ENCODE results near the gene ICAM5.
A peak's percentile ranks its signal among the peaks of the same experiment; 100 is the strongest.
"Not testable (repeated sequence)": the region's sequence is repeated elsewhere in the genome, so short reads cannot be mapped to it uniquely, and the experiment has no call there.

The ICAM5 gene, protein sequence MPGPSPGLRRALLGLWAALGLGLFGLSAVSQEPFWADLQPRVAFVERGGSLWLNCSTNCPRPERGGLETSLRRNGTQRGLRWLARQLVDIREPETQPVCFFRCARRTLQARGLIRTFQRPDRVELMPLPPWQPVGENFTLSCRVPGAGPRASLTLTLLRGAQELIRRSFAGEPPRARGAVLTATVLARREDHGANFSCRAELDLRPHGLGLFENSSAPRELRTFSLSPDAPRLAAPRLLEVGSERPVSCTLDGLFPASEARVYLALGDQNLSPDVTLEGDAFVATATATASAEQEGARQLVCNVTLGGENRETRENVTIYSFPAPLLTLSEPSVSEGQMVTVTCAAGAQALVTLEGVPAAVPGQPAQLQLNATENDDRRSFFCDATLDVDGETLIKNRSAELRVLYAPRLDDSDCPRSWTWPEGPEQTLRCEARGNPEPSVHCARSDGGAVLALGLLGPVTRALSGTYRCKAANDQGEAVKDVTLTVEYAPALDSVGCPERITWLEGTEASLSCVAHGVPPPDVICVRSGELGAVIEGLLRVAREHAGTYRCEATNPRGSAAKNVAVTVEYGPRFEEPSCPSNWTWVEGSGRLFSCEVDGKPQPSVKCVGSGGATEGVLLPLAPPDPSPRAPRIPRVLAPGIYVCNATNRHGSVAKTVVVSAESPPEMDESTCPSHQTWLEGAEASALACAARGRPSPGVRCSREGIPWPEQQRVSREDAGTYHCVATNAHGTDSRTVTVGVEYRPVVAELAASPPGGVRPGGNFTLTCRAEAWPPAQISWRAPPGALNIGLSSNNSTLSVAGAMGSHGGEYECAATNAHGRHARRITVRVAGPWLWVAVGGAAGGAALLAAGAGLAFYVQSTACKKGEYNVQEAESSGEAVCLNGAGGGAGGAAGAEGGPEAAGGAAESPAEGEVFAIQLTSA

DNA sequence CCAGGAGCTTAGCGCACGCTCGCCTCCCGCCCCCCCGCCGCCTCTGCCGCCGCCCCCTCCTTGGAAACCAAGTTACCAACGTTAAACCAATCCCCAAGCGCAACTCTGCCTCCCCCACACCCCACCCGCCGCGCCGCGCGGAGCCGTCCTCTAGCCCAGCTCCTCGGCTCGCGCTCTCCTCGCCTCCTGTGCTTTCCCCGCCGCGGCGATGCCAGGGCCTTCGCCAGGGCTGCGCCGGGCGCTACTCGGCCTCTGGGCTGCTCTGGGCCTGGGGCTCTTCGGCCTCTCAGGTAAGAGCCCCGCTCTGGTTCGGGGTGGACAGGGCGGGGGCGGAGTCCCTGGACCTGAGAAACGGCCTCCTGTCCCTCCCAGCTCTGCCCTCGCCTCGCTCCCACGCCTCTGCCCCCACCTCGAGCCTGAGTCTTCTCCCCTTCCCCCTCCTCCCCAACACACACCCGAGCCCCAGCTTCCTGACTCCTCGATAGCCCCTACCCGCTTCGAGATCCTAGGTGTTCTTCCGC lies at the start of gene ICAM5:
ICAM5 (plus strand) TSS at position 117 of the 521 bp plus-strand sequence; CDS start at position 209, 92 bp downstream.
- no peak for DNase-seq (ENCODE audit: low spot score)

DNA sequence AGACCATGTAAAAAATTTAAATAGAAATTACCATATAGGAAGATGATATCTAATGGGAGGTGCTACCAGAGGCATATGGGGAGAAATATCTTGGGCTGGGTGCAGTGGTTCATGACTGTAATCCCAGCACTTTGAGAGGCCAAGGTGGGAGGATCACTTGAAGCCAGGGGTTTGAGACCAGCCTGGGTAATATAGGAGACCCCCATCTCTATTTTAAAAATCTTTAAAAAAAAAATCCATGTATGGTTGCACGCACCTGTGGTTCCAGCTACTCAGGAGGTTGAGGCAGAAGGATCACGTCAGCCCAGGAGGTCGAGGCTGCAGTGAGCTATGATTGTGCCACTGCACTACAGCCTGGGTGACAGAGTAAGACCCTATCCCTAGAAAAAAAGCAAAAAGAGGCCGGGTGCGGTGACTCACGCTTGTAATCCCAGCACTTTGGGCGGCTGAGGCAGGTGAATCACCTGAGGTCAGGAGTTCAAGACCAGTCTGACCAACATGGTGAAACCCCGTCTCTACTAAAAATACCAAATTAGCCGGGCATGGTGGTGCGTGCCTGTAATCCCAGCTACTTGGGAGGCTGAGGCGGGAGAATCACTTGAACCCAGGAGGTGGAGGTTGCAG lies 47.8 kb upstream of the ICAM5 start:
- not testable (repeated sequence) for DNase-seq (ENCODE audit: low spot score)

DNA sequence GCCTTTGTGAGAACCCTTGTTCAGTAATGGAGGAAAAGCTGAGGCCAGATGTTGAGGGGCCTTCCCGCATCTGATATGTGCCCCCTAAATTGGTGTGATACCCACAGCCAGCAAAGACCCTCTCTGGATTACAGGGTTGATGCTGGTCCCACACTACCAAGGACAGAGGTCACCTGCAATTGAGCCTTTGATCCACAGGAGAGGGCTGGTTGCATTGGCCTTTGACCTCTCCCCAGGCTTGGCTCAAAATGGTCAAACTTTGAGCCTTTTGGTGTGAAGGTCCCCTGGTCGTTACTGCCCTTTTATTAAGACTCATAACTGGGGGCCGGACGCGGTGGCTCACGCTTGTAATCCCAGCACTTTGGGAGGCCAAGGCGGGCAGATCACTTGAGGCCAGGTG lies 46.1 kb upstream of the ICAM5 start:
- no peak for DNase-seq (ENCODE audit: low spot score)

DNA sequence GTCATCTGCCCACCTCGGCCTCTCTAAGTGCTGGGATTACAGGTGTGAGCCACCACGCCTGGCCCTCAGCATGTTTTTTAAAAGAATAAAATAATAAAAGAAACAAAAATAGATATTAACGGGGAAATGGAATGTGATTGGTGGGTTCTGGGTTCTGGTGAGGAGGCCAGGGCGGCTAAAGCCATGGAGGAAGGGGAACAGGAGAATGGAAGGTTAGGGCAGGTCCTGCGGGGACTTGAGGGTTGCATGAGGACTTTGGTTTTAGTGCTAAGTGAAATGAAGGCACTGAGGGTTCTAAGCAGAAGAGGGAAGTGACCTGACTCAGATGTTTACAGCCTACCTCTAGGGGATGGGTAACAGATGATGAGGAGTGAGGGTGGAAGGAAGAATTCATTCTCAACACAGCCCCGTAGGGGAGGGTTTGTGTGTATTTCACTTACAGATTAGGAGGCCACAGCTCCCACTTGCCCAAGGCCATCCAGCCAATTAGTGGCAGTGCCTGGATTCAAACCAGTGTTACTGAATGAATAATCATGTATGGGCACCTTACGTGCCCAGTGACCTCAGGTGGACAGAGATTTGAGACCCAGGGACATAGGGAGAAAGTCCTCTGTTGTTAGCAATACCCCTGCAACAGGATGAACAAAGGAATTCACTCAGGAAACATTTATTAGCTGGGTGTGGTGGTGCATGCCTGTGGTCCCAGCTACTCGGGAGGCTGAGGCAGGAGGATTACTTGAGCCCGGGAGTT lies 44.4 kb upstream of the ICAM5 start:
- no peak for DNase-seq (ENCODE audit: low spot score)

DNA sequence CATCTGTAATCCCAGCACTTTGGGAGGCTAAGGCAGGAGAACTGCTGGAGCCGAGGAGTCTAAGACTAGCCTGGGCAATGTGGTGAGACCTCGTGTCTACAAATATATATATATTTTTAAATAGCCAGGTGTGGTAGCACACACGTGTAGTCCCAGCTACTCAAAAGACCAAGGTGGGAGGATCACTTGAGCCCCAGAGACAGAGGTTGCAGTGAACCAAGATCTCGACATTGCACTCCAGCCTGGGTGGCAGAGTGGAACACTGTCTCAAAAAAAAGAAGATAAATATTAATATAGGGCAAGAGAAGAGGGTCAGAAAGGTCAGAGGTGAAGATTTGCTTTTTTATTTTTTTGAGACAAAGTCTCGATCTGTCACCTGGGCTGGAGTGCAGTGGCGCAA lies 43.2 kb upstream of the ICAM5 start:
- DNase-seq (ENCODE audit: low spot score) = no peak

DNA sequence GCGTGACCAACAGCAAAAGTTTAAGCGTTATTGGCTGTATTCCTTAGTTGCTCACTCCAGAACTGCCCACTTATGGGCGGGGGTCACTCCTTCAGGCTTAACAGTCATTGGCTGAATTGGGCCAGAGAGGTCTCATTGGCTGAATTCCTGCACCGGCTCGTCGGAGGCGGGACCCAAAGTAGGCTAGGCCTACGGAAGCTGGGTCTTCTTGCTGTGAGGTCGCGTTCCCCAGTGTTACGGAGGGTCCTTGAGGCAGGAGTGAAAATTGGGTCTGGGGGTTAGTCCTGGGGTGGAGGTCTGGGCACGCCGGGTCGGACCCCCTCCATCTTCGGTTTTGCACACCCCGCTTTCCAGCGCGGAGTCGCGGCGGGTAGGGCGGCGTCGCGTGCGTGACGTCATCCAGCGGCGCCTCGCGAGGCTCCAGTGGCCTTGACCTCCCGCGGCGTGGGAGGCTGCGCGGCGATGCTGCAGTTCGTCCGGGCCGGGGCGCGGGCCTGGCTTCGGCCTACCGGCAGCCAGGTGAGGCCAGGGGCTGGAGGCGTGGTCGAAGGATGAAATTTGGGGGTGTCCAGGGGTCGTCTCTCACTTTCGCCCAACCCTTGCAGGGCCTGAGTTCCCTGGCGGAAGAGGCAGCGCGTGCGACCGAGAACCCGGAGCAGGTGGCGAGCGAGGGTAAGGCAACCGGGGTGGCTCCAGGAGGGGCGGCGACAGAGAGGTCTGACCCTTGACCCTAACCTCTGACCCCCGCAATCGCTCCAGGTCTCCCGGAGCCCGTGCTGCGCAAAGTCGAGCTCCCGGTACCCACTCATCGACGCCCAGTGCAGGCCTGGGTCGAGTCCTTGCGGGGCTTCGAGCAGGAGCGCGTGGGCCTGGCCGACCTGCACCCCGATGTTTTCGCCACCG lies 37.7 kb upstream of the ICAM5 start, which contains the start of gene MRPL4:
MRPL4 (plus strand) TSS at position 423 of the 903 bp plus-strand sequence; CDS start at position 463, 40 bp downstream.
- DNase-seq (ENCODE audit: low spot score) = peak; percentile 99

DNA sequence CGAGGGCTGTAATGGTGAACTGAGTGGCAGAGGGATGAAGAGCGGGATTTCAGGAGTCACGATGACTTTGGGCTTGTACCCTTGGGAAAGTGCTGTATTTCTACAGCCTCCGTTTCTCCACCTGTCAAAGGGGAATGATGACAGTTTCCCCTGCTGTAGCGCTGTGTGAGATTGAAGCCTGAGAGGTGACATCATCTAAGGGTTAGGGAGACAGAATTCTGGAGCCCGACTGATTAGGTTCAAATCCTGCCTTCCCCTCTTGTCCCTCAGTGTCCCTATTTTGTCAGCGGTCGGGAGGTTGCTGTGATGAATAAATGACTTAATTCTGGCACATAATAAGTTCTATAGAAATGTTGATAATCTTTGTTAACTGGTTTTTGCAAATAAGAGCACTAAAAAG lies 37.0 kb upstream of the ICAM5 start:
- DNase-seq (ENCODE audit: low spot score) = no peak

DNA sequence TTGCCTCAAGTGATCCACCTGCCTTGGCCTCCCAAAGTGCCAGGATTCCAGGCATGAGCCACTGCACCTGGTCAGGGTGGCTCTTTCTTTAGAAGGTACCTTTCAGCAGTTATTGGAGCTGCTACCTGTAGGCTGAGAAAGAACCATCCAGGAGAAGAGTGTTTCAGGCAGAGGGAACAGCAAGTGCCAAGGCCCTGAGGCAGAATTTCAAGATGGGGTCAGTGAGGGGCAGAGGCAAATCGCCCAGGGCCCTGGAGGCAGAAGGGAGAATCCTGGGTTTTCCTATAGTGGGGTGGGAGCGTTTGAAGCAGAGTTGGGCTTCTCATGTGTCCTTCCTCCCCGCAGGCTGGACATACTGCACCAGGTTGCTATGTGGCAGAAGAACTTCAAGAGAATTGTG lies 35.5 kb upstream of the ICAM5 start:
- no peak for DNase-seq (ENCODE audit: low spot score)

DNA sequence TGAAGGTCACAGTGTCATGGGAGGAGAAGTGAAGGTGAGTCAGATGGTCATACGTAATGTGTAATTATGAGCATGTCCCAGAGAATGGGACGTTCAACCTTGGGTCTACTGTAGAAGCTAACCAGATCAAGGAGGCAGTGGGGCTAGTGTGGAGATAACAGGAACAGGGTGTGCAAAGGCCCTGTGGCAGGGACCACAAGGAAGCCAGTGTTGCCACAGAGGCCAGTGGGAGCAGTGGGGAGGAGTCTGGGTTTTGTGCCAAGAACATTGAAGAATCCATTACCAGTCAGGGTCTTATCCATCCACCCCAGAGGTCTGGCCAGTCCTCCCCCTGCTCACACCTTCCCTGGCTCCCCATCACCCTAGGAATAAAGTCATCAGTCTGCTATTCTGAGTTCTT lies 34.4 kb upstream of the ICAM5 start:
- DNase-seq (ENCODE audit: low spot score) = no peak

DNA sequence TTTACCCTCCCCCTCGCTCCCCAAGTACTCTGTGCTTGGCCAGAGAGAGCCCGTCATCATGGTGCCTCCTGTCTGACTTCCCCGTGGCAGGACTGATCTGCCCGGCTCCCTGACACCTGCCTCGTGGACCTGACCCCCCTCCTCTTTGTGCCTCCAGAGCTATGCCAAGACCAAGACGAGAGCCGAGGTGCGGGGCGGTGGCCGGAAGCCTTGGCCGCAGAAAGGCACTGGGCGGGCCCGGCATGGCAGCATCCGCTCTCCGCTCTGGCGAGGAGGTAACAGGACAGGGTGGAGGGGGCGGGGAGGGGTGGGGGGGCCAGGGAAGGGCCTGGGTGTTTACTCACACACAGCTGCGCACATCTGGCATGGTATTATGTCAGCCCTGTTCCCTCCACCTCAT lies 33.2 kb upstream of the ICAM5 start:
- DNase-seq (ENCODE audit: low spot score) = no peak

DNA sequence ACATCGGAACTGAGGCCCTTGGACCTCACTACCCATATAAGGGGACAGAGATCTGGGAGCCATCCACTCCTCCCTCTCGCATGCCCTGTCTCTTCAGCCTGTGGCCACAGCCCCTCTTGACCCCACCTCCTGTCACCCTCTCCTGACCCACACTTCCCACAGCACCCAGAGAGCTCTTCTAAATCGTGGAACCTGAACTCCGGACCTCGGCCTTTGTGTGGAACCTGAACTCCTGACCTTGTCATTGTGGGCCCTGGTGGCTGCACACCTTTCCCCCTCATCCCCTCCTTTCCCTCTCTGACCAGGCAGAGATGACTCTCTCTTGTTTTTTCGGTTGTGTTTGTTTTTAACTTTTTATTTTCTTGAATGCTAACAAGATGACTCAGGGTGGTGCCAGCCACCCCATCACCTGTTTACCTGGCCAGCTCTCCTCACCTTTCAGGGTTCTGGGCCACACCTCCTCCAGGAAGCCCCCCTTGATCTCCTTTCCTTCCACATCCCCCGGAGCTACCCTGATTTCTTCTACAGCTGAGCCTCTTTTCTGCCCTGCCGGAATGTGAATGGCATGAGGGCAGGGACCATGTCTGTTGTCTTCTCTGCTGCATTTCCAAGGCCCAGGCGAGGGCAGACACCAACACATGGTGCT lies 32.7 kb upstream of the ICAM5 start:
- no peak for DNase-seq (ENCODE audit: low spot score)

DNA sequence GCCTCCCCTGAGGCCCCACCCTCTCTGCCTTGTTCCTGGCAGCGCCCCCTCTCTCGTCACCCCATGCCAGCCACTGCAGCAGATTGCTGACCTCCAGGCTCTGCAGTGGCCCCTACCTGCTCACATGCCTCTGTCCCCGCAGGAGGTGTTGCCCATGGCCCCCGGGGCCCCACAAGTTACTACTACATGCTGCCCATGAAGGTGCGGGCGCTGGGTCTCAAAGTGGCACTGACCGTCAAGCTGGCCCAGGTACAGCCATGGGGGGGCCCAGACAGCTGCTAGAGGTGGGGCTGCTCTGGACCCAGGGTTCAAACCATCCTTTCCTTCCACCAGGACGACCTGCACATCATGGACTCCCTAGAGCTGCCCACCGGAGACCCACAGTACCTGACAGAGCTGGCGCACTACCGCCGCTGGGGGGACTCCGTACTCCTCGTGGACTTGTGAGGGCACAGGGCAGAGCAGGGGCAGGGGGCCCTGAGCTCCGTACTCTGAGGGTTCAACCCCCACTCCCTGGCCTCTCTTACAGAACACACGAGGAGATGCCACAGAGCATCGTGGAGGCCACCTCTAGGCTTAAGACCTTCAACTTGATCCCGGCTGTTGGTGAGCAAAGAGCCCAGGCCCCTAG lies 31.6 kb upstream of the ICAM5 start:
- DNase-seq (ENCODE audit: low spot score) = no peak

DNA sequence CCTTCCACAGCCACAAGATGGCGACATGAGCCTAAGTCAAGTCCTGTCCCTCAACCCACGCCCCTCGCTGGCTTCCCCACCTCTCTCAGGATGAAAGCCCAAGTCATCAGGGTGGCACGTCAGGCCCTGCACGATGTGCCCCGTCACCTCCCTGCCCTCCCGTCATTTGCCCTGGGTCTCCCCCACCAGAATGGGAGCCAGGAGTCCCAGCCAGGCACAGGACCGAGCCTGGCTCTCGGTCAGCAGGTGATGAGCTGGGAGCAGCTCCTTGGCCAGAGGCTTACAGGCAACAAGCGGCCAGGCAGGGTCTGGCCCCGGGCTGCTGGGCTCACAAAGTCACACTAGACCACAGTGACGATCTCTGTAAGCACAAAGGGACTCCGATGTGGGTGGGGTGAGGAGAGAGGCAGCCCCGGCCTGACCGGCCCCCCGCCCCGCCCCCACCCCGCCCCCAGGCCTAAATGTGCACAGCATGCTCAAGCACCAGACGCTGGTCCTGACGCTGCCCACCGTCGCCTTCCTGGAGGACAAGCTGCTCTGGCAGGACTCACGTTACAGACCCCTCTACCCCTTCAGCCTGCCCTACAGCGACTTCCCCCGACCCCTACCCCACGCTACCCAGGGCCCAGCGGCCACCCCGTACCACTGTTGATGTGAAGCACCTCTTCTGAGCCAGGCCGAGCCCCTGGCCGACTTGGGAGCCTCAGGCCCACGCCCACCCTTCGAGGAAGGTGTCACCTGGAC lies 30.4 kb upstream of the ICAM5 start:
- DNase-seq (ENCODE audit: low spot score) = peak; percentile 85

DNA sequence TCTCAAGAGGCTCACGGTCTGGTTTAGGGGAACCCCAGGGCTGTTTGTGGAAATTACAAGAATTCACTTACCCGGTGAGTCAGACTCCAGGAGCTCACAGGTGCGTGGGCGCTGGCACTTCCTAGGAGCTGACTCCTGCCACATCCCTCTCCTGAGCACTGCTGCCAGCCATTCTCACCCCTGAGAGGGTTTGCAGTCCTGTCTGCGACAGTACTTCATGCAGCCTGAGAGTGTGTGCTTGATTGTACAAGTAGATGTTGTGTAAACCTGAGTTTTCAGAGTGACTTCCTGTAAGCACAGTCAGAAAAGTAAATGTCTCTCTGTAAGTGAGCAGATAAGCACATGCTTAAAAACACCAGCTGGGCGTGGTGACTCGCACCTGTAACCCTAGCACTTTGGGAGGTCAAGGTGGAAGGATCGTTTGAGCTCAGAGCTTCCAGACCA lies 29.6 kb upstream of the ICAM5 start:
- DNase-seq (ENCODE audit: low spot score) = peak; percentile 29

DNA sequence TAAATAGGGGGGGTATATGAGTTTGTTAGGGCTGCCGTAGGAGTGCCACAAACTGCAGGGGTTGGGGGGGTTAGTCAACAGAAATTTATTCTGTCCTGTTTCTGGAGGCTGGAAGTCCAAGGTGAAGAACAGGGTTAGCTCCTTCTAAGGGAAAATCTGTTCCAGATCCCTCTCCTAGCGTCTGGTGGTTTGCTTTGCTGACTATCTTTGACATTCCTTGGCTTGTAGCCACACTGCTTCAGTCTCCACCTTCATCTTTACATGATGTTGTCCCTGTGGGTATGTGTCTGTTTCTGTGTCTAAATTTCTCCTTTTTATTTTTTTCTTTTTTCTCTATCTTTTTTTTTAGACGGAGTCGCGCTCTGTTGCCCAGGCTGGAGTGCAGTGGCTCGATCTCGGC lies 27.0 kb upstream of the ICAM5 start:
- no peak for DNase-seq (ENCODE audit: low spot score)

DNA sequence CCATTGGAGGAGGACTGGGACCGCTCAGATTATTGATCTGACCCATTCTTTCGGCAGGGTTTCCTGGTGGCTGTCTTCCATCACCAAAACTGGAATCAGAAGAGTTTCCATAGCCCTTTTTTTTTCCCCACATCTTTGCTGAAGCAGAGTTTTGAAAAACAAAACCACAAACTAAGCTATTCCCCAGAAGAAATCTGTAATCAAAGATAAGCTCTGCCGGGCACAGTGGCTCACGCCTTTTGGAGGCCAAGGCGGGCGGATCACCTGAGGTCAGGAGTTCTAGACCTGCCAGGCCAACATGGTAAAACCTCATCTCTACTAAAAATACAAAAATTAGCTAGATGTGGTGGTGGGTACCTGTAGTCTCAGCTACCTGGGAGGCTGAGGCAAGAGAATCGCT lies 23.0 kb upstream of the ICAM5 start:
- DNase-seq (ENCODE audit: low spot score) = no peak

DNA sequence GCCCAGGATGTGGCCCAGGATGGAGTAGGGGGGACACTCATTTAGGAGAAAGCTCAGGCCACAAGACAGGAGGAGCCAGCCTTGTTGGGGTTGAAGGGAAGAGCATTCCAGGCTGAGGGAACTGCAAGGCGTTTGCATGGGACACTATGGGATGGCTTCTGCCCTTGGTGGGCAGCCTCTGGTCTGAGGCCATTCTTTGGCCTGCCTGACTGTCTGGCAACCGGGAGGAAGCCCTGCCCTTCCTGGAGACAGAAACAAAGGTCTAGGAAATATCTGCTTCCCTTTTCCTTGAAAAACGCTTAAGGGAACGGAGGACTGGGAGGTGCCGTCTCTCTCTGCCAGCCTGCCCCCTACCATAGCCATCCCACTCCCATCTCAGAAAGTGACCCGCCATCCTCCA lies 21.7 kb upstream of the ICAM5 start:
- no peak for DNase-seq (ENCODE audit: low spot score)

DNA sequence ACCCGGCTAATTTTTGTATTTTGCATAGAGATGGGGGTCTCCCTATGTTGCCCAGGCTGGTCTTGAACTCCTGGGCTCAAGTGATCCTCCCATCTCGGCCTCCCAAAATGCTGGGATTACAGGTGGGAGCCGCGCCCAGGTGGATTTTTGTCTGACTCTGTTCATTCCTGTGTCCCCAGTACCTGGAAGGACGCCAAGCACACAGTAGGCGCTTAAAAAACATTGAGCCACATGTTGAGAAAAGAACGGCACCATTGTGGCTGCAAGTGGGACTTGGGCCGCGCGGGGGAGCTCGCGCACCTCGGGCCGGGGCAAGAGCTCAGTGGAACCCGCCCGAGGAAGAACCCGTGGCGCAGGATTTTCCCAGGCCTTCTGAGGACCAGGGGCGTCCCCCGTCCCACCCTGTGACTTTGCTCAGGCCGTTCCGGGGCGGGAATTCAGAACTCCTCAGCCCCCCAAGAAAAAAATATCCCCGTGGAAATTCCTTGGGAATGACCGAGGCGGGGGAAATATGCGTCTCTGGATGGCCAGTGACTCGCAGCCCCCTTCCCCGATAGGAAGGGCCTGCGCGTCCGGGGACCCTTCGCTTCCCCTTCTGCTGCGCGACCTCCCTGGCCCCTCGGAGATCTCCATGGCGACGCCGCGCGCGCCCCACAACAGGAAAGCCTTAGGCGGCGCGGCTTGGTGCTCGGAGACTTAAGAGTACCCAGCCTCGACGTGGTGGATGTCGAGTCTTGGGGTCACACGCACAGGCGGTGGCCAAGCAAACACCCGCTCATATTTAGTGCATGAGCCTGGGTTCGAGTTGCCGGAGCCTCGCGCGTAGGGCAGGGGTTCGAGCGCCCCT lies 20.2 kb upstream of the ICAM5 start:
- DNase-seq (ENCODE audit: low spot score) = peak; percentile 80

Measured in RKO (cell line).